ENCODE measurements around the gene SPATA31E1.

DNA sequence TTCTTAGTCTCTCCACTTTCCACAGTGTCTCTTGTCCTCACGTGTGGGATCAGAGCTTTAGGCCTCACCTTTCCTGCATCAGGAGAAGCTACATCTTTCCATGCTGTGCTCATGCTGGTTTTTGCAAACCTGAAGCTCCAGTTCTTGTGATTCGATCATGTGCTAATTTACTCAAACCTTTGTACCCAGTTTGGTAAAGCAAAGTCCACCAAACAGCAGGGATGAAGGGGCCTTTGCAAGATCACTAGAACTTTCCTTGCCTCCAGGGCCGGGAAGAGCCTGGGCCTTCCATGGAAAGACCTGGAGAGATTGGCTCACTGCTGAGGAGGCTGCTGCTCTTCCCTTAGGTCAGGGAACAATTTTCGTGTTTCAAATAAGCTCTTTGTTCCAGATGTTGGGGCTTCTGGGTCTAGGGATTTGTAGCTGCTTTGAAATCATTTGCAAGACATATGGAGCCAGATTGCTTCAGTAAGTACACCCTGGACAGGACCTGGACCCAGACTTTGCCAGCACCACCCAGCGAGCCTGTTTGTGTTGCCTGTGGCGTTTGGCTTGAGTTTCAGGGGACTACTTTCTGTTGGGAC, 18.7 kb upstream of the SPATA31E1 start:
- TF ChIP-seq, protein P1, sequence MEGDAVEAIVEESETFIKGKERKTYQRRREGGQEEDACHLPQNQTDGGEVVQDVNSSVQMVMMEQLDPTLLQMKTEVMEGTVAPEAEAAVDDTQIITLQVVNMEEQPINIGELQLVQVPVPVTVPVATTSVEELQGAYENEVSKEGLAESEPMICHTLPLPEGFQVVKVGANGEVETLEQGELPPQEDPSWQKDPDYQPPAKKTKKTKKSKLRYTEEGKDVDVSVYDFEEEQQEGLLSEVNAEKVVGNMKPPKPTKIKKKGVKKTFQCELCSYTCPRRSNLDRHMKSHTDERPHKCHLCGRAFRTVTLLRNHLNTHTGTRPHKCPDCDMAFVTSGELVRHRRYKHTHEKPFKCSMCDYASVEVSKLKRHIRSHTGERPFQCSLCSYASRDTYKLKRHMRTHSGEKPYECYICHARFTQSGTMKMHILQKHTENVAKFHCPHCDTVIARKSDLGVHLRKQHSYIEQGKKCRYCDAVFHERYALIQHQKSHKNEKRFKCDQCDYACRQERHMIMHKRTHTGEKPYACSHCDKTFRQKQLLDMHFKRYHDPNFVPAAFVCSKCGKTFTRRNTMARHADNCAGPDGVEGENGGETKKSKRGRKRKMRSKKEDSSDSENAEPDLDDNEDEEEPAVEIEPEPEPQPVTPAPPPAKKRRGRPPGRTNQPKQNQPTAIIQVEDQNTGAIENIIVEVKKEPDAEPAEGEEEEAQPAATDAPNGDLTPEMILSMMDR (optimal IDR thresholded peaks at IDR 0.05 in 1 of 3, IDR thresholded peaks at IDR 0.05 in 1 of 3, conservative IDR thresholded peaks at IDR 0.05 in 1 of 3; ENCODE audit: extremely low read depth in 1 of 3, insufficient read depth in 2 of 3, low read length in 3 of 3): no peak
- TF ChIP-seq EZH2 (IDR thresholded peaks at IDR 0.05; ENCODE audit: low read length): no peak
